Right renal cortex interstitium (tissue), 3 donors: Measurements from ENCODE around the gene RAB28. TPM values are rescaled to one million over a fixed set of nuclear protein-coding genes. Genes with fewer than 3 reads are reported as not detected.
"Not testable (repeated sequence)": the region's sequence is repeated elsewhere in the genome, so short reads cannot be mapped to it uniquely, and the experiment has no call there.

Source experiments
- DNase-seq, 3 donors: peaks; one replicate each; pipeline ENCODE4 v3.0.0-alpha.2; 2013; ENCODE audit warnings: low read depth in 3 of 3, low spot score in 2 of 3
- polyA plus RNA-seq, 3 donors: library from polyadenylated mRNA; unstranded; fragments of 120-200 nt; gene quantifications; one replicate each; pipeline ENCODE4 v1.2.1, GENCODE V29; 2013; ENCODE audit not compliant: insufficient read length in 3 of 3

Gene RAB28
- polyA plus RNA-seq, 3 donors, result 31.9 to 34.6 (median 32.2) TPM

- DNase-seq, result no peak
These were observed 31.1 kb downstream of the RAB28 start for GRCh38 chr4:13452927-13453579.

DNA sequence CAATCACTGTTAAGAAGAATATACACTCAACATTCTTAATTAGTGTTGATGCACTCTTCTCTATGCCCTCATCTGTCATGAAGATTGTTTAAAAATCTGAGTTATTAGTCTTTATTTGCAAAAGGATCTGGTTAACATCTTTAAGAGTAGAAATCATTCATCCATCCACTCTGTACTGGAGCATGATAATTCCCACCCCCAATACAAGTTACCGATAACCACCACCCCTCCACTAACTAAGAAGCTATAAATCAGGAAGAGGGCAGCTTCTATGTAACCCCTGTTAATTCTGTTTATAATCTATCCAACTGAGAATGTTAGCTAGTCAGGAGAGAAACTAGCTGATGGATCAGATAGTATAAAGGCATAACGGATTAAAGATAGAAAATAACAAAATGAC lies 34.5 kb downstream of the RAB28 start:
- DNase-seq, result no peak

DNA sequence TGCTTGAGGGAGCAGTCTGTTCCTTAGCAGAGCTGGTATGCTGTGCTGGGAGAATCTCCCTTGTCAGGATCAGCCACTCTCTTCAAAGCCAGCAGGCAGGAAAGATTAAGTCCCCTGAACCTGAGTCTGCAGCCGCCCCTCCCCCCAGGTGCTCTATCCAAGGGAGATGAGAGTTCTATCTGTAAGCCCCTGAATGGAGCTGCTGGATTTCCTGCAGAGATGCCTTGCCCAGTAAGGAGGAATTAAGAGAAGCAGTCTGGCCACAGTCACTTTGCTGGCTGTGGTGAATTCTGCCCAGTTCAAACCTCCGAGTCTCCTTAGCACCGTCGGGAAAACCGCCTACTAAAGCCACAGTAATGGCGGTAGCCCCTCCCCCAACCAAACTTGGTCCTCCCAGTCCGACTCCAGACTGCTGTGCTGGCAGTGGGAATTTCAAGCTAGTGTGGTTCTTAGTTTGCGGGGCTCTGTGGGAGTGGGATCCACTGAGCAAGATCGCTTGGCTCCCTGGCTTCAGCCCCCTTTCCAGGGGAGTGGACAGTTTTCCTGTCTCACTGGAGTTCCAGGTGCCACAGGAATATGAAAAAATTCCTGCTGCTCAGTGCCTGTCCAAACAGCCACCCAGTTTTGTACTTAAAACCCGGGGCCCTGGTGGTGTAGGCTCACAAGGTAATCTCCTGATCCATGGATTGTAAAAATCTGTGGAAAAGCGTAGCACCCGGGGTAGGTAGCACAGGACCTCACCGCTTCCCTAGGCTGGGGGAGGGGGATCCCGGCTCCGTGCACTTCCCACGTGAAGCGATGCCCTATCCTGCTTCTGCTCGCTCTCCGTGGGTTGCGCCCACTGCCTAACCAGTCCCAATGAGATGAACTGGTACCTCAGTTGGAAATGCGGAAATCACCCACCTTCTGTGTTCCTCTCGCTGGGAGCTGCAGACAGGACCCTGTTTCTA lies 38.0 kb downstream of the RAB28 start:
- DNase-seq, result no peak

DNA sequence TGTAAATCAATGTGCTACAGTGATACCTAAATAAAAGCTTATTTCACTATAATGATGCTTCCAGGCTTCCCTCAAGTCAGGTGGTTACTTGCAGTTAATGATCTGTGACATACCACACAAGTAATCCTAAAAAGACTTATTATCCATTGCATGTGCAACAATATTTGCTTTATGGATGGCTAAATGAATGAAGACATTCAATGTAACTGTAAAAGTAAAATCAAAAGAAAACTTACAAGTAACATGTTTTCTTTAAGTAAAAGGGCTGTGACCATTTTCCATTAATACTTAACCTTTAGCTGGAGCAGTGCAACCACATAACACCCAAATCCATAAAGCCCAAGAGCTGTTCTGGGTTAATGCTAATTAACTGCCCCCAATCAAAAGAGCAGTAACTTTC lies 42.6 kb downstream of the RAB28 start:
- DNase-seq, result no peak

DNA sequence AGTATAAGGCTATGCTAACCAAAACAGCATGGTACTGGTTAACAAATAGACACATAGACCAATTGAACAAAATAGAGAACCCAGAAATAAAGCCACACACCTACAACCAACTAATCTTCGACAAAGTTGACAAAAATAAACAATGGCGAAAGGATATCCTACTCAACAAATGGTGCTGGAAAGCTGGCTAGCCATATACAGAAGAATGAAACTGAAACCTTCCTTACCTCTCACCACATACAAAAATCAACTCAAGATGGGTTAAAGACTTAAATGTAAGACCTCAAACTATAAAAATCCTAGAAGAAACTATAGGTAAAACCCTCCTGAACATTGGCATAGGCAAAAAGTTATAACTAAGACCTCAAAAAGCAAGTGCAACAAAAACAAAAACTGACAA lies 47.2 kb downstream of the RAB28 start:
- no peak for DNase-seq

DNA sequence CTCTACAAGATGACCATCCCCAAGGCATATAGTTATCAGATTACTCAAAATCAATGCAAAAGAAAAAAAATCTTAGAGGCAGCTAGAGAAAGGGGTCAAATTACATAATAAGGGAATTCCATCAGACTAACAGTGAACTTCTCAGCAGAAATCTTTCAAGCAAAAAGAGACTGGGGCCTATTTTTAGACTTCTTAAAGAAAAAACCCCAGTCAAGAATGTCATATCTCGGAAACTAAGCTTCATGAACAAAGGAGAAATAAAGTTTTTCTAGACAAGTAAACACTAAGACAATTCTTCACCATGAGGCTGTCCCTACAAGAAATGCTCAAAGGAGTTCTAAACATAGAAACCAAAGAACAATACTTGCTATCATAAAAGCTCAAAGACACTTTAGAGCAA lies 51.7 kb downstream of the RAB28 start:
- no peak for DNase-seq

- DNase-seq, result no peak
These were observed 53.1 kb downstream of the RAB28 start for GRCh38 chr4:13430834-13431568.

DNA sequence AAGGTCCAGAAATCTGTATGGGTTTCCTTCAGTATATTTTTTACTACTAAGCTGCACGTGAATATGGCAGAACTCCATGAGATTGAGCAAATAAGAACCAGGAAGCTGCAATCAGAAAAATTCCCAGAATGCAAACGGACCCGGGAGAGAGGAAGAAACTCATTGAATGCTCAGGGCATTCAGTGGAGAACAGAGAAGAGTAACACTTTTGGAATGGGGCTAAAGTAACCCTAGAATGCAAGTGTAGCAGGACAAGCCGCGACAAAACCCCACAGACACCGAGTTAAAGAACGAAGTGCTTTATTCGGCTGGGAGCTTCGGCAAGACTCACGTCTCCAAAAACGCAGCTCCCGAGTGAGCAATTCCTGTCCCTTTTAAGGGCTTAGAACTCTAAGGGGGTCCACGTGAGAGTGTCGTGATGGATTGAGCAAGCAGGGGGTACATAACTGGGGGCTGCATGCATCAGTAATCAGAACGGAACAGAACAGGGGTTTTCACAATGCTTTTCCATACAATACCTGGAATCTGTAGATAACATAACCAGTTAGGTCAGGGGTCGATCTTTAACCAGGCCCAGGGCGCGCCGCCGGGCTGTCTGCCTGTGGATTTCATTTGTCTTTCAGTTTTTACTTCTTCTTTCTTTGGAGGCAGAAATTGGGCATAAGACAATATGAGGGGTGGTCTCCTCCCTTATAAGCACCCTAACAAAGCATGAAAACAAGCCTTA lies 56.4 kb downstream of the RAB28 start:
- DNase-seq, result no peak

DNA sequence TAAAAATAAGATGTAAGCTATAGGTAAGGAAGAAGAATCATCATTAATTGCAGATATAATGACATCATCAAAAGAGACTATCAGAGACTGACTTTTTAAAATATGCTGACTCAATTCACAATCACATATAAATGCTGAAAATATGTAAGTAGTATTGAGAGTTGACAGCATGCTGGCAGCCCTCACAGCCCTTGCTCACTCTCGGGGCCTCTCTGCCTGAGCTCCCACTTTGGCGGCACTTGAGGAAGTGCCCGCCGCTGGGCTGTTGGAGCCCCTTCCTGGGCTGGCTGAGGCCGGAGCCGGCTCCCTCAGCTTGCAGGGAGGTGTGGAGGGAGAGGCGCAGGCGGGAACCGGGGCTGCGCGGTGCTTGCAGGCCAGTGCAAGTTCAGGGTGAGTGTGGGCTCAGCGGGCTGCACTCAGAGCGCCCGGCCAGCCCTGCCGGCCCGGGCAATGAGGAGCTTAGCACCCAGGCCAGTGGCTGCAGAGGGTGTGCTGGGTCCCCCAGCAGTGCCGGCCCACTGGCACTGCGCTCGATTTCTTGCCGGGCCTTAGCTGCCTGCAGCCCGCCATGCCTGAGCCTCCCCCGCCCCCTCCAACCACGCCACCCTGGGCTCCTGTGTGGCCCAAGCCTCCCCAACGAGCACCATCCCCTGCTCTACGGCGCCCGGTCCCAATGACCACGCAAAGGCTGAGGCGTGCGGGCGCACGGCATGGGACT lies 68.9 kb downstream of the RAB28 start:
- no peak for DNase-seq

DNA sequence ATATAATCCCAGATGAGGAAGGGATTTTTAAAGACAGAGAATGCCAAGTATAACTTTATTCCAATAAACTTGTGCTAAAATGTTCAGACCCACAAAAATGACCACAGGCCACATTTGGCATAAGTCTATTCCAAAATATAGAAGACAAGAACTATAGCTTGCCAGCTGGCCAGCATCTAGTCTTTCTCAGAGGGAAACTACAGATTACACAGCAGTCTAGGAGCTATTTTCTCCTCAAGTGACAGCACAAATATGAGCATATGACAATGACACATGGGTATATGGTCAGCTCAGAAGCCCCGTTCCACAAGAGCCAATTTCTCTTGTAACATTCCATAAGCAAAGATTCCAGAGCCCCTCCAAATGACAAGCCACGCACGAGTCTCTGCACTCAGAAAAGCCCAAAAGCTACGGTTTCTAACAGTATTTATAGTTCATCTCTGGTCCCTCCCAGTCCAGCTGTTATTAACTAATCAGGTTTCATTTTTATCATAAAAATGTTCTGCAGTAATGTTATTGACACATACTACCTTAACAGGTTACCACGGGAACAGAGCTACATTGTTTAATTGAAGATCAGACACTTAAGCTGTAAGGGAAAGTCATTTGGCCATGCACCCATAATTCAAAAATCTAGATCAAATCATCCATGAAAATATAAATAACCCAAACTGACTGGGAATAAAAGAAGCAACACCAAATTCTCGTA lies 70.3 kb downstream of the RAB28 start:
- no peak for DNase-seq

DNA sequence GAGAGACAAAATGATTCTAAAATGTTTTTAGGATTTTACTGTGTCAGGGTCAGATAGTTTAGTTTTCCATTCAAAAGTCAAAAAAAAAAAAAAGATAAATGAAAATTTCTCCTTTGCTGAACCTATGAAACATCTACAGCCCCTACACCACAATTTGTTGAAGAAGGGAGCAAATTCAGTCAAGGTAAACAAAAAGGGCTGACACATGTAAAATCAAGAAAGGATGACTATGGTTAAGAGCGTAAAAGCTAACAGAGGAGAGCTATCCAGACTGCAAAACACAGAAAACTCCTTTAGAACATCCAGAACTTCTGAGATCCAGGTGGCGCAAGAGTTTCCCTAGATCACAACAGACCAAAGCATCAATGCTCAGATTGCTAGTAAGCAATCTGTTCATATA lies 72.2 kb downstream of the RAB28 start:
- DNase-seq, result no peak

- DNase-seq, result no peak
These were observed 74.8 kb downstream of the RAB28 start for GRCh38 chr4:13409324-13409723.

GRCh38 chr4:13406156-13406555 lies 78.0 kb downstream of the RAB28 start:
- DNase-seq, result not testable (repeated sequence)

DNA sequence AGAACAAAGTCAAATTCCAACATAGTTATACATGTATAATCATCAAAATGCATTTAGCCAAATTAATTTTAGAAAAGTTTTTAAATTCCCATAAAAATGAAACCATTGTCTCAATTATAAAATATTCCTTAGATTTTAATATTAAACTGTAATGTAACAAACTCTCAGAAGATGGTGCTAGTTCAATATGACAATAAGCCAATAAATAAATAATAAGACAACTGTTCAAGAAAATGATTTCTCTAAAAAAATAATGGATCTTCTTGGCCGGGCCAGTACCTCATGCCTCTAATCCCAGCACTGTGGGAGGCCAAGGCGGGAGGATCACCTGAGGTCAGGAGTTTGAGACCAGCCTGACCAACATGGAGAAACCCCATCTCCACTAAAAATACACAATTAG lies 80.3 kb downstream of the RAB28 start:
- DNase-seq, result no peak

DNA sequence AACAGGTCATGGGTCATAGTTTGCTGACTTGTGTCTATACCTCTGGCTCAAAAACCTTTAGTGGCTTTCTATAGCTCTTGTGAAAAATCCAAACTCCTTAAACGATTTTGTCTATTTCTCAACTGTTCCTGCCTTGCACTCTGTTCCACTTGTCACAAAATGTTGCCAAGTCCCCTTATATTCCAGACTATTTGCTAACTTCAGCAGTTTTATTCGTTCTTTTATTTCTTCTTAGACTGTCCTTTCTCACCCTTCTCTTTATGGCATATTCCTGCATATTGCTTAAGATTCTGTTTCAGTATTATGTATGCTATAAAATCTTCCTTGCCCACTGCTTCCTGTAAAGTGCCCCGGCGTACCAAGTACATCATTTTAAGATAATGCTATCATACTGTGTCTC lies 80.8 kb downstream of the RAB28 start:
- DNase-seq, result no peak

DNA sequence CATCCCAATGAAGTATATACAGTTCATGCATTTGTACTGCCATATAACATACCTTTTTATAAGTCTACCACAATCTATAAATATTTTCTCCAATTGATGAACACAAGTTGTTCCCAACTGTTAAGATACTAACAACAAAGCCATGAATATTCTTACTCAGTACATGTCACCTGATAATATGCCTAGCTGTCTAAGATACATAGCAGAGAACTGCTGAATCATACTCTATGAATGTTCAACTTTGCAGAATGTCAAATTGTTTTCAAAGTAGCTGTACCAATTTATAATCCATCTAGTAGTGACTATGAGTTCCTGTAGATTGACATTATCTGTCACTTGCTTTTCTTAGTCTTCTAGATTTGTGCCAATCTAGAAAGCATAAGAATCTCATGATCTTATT lies 84.9 kb downstream of the RAB28 start:
- no peak for DNase-seq

- DNase-seq, result no peak
These were observed 88.0 kb downstream of the RAB28 start for GRCh38 chr4:13396161-13396560.

- not testable (repeated sequence) for DNase-seq
These were observed 94.2 kb downstream of the RAB28 start for GRCh38 chr4:13389901-13390300.

DNA sequence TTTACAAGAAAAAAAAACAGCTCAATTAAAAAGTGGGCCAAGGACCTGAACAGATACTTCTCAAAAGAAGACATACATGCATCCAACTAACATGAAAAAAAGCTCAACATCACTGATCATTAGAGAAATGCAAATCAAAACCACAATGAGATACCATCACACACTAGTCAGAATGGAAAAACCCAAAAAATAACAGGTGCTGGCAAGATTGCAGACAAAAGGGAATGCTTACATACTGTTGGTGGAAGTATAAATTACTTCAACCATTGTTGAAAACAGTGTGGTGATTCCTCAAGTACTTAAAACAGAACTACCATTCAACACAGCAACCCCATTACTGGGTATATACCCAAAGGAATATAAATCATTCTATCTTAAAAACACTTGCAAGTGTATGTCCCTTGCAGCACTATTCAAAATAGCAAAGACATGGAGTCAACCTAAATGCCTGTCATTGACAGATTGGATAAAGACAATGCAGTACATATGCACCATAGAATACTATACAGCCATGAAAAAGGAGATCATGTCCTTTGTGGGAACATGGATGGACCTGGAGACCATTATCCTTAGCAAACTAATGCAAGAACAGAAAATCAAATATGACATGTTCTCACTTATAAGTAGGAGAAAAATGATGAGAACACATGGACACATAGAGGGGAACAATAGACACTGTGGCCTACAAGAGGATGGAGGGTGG lies 97.6 kb downstream of the RAB28 start:
- no peak for DNase-seq
